NT2/D1 (cell line): ENCODE data around the gene ATRIP.
"Not testable (repeated sequence)": the region's sequence is repeated elsewhere in the genome, so short reads cannot be mapped to it uniquely, and the experiment has no call there.

ENCODE experiments used
- DNase-seq: peaks from one replicate; pipeline ENCODE4 v3.0.0-alpha.2; 2011; ENCODE audit warnings: low read depth, low spot score
- H3K27me3 ChIP-seq: 2 replicates; pipeline ENCODE4 v1.6.0; 2011; ENCODE audit warnings: mild to moderate bottlenecking; ENCODE audit not compliant: insufficient read length, insufficient read depth
- H3K36me3 ChIP-seq: 2 replicates; pipeline ENCODE4 v1.6.1; 2011; ENCODE audit warnings: mild to moderate bottlenecking, low read length, mixed read lengths; ENCODE audit not compliant: insufficient read depth, insufficient read length
- H3K4me1 ChIP-seq: 2 replicates; pipeline ENCODE4 v1.5.1; 2011; ENCODE audit not compliant: insufficient read depth, insufficient read length
- H3K4me3 ChIP-seq: 2 replicates; pipeline ENCODE4 v1.5.1; 2011; ENCODE audit warnings: low read depth; ENCODE audit not compliant: insufficient read length
- H3K9ac ChIP-seq: 2 replicates; pipeline ENCODE4 v1.6.0; 2011; ENCODE audit warnings: low read depth; ENCODE audit not compliant: insufficient read length
- H3K9me3 ChIP-seq: 2 replicates; pipeline ENCODE4 v1.5.1; 2011; ENCODE audit warnings: mild to moderate bottlenecking, low read length; ENCODE audit not compliant: insufficient read depth
- SUZ12 ChIP-seq: IDR thresholded peaks from 2 replicates; pipeline ENCODE4 v1.6.1; 2011; ENCODE audit not compliant: insufficient read length, insufficient read depth; ENCODE audit errors: extremely low read depth
- YY1 ChIP-seq: IDR thresholded peaks from 2 replicates; pipeline ENCODE4 v1.6.1; 2011; ENCODE audit not compliant: insufficient read length, insufficient read depth
- ZNF274 ChIP-seq: IDR thresholded peaks from 2 replicates; pipeline ENCODE4 v1.6.1; 2011; ENCODE audit warnings: mild to moderate bottlenecking, low read depth, low read length

The ATRIP gene

DNA sequence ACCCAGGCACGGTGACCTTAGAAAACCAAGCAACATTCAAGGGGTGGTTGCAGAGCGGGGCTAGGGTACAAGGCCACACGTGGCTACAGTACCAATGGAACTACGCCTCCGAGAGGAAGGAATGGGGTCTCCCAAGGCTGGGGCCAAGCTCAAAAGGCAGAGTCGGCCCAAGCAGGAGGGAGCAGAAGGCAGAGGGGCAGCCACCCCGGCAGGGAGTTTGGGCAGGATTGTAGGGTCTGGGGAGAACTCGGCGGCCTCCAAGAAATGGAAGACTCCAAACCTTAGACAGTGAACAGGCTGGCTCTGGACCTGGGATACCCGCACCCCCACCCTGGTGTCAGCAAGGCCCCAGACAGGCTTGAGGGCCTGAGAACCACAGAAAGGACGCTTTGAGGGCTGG is 28.7 kb downstream of the ATRIP start:
- TF ChIP-seq YY1 (no peak), ZNF274 (no peak), SUZ12 (no peak)
- Histone ChIP-seq H3K9me3 (no peaks in the 10 kb centered on the region), H3K27me3 (no peaks in the 10 kb centered on the region), H3K4me3 (no peak overlapping the region), H3K4me1 (peaks cover 30% of the 10 kb centered on the region), H3K36me3 (peaks cover 2% of the 10 kb centered on the region), H3K9ac (peak overlapping the region; percentile 21)
- no peak for DNase-seq

DNA sequence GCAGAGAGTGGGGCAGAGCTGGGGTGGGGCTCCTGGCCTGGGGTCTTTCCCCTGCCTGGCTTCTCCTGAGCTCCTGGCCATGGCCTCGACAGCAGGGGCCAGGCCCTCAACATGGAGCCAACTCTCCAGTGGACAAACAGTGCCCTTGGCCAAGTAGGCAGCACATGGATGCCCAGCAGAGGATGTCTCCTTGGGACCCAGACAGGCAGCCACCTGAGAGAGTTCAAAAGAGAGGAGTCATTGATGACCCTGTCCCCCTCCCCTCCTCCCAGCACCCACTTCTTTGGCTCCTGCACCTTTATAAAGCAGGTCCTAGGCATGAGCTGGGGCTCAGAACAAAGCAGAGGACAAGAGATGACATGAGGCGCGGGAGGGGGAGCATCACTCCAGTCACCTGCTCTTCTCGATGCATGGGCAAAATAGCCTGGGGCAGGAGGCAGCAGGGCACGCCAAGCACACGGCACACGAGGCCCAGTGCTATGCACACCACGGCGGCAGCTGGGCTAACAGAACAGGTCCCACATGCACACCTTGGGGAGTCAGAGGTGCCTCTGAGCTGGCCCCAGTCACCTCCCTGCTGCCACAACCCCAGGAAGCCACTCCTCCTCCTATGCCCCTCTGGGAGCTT is 30.0 kb downstream of the ATRIP start:
- Histone ChIP-seq H3K4me3 (no peak overlapping the region), H3K4me1 (peaks cover 30% of the 10 kb centered on the region), H3K9me3 (no peaks in the 10 kb centered on the region), H3K36me3 (no peaks in the 10 kb centered on the region), H3K9ac (peak overlapping the region; percentile 9), H3K27me3 (no peaks in the 10 kb centered on the region)
- no peak for DNase-seq
- TF ChIP-seq YY1 (no peak), SUZ12 (no peak), ZNF274 (no peak)

DNA sequence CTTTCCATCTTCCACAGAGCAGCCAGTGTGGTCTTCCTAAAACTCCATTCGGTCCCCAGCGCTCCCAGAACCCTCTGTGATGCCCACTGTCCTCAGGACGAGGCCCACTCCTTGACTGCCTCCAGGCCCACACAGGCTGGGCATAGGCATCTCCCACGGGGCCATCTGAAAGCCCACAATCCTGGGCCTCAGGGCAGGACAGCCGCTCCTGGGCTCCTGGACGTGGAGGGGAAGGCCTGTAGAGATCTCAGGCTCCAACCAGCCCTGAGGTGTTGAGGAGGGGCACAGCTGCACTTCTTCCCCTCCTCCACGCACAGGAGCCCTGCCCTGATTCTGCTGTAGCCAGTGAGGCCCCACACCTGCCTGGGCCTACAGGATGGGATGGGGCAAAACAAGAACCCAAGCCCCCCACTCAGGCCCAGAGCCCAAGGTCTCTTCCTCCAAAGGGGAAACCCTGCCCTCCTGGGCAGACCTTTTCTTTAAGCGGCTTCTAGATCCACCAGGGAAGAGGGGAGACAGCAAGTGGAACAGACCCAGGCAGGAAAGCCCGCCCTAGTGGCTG is 31.5 kb downstream of the ATRIP start:
- Histone ChIP-seq H3K4me1 (peaks cover 30% of the 10 kb centered on the region), H3K9me3 (no peaks in the 10 kb centered on the region), H3K27me3 (no peaks in the 10 kb centered on the region), H3K4me3 (no peak overlapping the region), H3K36me3 (no peaks in the 10 kb centered on the region), H3K9ac (peak overlapping the region; percentile 72)
- no peak for DNase-seq
- no peak for TF ChIP-seq ZNF274

DNA sequence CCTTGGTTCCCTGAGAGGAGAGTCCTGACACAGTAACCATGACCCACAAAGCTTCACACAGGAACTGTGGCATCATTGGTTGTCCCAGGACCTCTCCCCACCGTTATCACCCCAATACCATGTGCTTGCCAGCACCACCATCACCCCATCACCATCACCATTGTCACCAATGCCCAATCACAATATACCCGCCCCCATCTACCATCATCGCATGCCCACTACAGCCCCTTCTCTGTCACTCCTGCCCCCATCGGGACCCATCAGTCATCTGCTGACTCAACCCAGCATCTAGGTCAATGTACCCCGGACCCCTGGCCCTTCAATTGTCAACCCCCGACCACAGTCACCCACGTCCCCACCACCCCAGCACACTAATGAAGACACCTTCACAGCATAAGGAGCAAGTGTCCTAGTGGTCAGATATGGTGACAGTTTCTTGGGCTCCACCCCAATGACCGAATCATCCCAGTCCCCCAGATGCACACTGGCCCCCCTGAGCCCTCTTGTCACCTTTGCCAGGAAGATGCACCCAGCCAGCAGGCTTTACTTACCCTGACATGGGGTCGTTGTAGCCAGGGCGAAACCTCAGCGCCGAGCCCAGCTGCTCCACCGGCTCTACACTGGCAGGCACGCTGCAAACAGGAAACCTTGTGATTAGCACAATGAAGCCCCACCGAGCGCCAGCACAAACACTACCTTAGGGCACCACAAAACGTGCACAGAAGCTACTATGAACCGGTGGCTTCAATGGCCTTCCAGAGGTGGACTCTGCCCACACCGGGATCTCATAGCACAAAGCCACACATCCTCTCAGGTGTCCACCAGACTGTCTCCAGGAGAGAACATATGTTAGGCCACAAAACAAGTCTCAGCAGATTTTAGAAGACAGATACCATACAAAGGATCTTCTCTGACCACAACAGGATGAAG is 32.4 kb downstream of the ATRIP start:
- Histone ChIP-seq H3K36me3 (no peaks in the 10 kb centered on the region), H3K4me3 (no peak overlapping the region), H3K9me3 (no peaks in the 10 kb centered on the region), H3K4me1 (peaks cover 30% of the 10 kb centered on the region), H3K27me3 (no peaks in the 10 kb centered on the region), H3K9ac (no peak overlapping the region)
- TF ChIP-seq ZNF274: no peak
- no peak for TF ChIP-seq YY1
- TF ChIP-seq SUZ12: no peak
- DNase-seq: no peak

DNA sequence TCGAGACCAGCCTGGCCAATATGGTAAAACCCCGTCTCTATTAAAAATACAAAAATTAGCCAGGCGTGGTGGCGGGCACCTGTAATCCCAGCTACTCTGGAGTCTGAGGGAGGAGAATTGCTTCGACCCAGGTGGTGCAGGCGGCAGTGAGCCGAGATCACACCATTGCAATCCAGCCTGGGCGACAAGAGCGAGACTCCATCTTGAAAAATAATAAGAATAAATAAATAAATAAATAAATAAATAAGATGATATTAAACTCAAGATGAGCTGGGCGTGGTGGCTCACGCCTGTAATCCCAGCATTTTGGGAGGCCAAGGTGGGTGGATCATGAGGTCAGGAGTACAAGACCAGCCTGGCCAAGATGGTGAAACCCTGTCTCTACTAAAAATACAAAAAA is 34.4 kb downstream of the ATRIP start:
- H3K4me3 ChIP-seq, H3K9me3 ChIP-seq, H3K36me3 ChIP-seq, H3K9ac ChIP-seq, DNase-seq, H3K27me3 ChIP-seq: not testable (repeated sequence)
- H3K4me1 ChIP-seq: peaks cover 20% of the 10 kb centered on the region

DNA sequence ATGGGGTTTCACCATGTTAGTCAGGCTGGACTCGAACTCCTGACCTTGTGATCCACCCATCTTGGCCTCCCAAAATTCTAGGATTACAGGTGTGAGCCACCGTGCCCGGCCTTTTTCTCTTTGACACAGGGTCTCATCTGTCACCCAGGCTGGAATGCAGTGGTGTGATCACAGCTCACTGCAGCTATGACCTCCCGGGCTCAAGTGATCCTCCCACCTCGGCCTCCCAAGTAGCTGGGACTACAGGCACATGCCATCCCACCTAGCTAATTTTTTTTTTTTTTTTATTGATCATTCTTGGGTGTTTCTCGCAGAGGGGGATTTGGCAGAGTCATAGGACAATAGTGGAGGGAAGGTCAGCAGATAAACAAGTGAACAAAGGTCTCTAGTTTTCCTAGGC is 36.3 kb downstream of the ATRIP start:
- not testable (repeated sequence) for H3K27me3 ChIP-seq, H3K9me3 ChIP-seq, H3K4me3 ChIP-seq, H3K9ac ChIP-seq, H3K36me3 ChIP-seq, H3K4me1 ChIP-seq, DNase-seq

DNA sequence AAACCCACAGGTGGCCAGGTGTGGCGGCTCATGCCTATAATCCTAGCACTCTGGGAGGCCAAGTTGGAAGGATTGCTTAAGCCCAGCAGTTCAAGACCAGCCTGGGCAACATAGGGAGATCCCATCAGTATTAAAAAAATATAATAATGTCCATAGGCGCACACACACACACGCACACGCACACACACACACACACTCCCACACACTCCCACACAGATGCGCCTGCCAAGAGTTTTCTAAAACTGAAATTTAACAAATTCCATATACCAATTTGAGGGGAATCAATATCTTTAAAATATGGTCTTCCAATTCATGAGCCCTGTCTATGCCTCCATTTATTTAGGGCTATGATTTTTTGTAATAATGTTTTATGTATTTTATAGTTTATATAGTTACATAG is 40.4 kb downstream of the ATRIP start:
- no peak overlapping the region for H3K4me3 ChIP-seq
- DNase-seq: no peak
- no peaks in the 10 kb centered on the region for H3K36me3 ChIP-seq
- no peaks in the 10 kb centered on the region for H3K4me1 ChIP-seq
- no peak for TF ChIP-seq ZNF274
- no peak for TF ChIP-seq SUZ12
- no peak for TF ChIP-seq YY1
- no peaks in the 10 kb centered on the region for H3K9me3 ChIP-seq
- H3K9ac ChIP-seq: no peak overlapping the region
- no peaks in the 10 kb centered on the region for H3K27me3 ChIP-seq
